Glutamatergic neuron (in vitro differentiated cells): ENCODE results near the gene COLEC11. TPM values are rescaled to one million over a fixed set of nuclear protein-coding genes. Genes with fewer than 3 reads are reported as not detected.

Experiments
- DNase-seq: peaks from one replicate; pipeline ENCODE4 v3.0.0; 2022
- H3K27ac Mint-ChIP-seq: one replicate; pipeline ENCODE4 v1.8.0; 2020; ENCODE audit warnings: mild to moderate bottlenecking, mixed read lengths, inconsistent platforms; ENCODE audit not compliant: unreplicated experiment
- H3K27me3 Mint-ChIP-seq: one replicate; pipeline ENCODE4 v1.8.0; 2020; ENCODE audit warnings: mild to moderate bottlenecking, moderate library complexity, mixed read lengths, inconsistent platforms; ENCODE audit not compliant: unreplicated experiment
- H3K36me3 Mint-ChIP-seq: one replicate; pipeline ENCODE4 v1.8.0; 2020; ENCODE audit warnings: mild to moderate bottlenecking, mixed read lengths, inconsistent platforms; ENCODE audit not compliant: unreplicated experiment
- H3K4me1 Mint-ChIP-seq: one replicate; pipeline ENCODE4 v1.8.0; 2020; ENCODE audit warnings: mild to moderate bottlenecking, low read depth, mixed read lengths, inconsistent platforms; ENCODE audit not compliant: unreplicated experiment
- H3K4me3 Mint-ChIP-seq: one replicate; pipeline ENCODE4 v1.8.0; 2020; ENCODE audit warnings: mild to moderate bottlenecking, mixed read lengths, inconsistent platforms; ENCODE audit not compliant: unreplicated experiment
- H3K9me3 Mint-ChIP-seq: one replicate; pipeline ENCODE4 v1.8.0; 2020; ENCODE audit warnings: mild to moderate bottlenecking, moderate library complexity, mixed read lengths, inconsistent platforms; ENCODE audit not compliant: unreplicated experiment
- total RNA-seq: library from RNA; stranded (reverse); fragmentation: NEBNext Ultra II Directional; extraction: Animal tissue kit (Norgen Biotek cat#: 25700); gene quantifications from one replicate; pipeline ENCODE4 v1.2.1, GENCODE V29; 2021; ENCODE audit not compliant: unreplicated experiment
- TF ChIP-seq, protein P1 (sequence below): fragments of 200-600 bp; sonication (generic); IDR thresholded peaks from one replicate; pipeline ENCODE4 v1.5.0; 2021; ENCODE audit not compliant: partially characterized antibody, unreplicated experiment

The COLEC11 gene
- total RNA-seq, 1 donor from 2014 or later, result not detected

- no peaks in the 10 kb centered on the region for H3K36me3 Mint-ChIP-seq
- H3K27ac Mint-ChIP-seq, result no peak overlapping the region
- no peaks in the 10 kb centered on the region for H3K27me3 Mint-ChIP-seq
These were observed 7.8 kb downstream of the COLEC11 start for GRCh38 chr2:3602553-3603339.

GRCh38 chr2:3603536-3604206 is 8.8 kb downstream of the COLEC11 start:
- DNase-seq, result no peak
- H3K27ac Mint-ChIP-seq, result no peak overlapping the region
- H3K4me3 Mint-ChIP-seq, result no peak overlapping the region
- no peaks in the 10 kb centered on the region for H3K36me3 Mint-ChIP-seq
- peaks cover 4% of the 10 kb centered on the region for H3K9me3 Mint-ChIP-seq
- no peaks in the 10 kb centered on the region for H3K4me1 Mint-ChIP-seq
- TF ChIP-seq, protein P1, sequence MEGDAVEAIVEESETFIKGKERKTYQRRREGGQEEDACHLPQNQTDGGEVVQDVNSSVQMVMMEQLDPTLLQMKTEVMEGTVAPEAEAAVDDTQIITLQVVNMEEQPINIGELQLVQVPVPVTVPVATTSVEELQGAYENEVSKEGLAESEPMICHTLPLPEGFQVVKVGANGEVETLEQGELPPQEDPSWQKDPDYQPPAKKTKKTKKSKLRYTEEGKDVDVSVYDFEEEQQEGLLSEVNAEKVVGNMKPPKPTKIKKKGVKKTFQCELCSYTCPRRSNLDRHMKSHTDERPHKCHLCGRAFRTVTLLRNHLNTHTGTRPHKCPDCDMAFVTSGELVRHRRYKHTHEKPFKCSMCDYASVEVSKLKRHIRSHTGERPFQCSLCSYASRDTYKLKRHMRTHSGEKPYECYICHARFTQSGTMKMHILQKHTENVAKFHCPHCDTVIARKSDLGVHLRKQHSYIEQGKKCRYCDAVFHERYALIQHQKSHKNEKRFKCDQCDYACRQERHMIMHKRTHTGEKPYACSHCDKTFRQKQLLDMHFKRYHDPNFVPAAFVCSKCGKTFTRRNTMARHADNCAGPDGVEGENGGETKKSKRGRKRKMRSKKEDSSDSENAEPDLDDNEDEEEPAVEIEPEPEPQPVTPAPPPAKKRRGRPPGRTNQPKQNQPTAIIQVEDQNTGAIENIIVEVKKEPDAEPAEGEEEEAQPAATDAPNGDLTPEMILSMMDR, result no peak
- no peaks in the 10 kb centered on the region for H3K27me3 Mint-ChIP-seq

More at GRCh38 chr2:3602553-3603339, 7.8 kb downstream of the COLEC11 start:
- no peak for DNase-seq
- peaks cover 4% of the 10 kb centered on the region for H3K9me3 Mint-ChIP-seq
- H3K4me3 Mint-ChIP-seq, result no peak overlapping the region
- no peaks in the 10 kb centered on the region for H3K4me1 Mint-ChIP-seq
- TF ChIP-seq, protein P1, result no peak

GRCh38 chr2:3604207-3604877 is 9.4 kb downstream of the COLEC11 start:
- TF ChIP-seq, protein P1, result no peak
- H3K36me3 Mint-ChIP-seq, result no peaks in the 10 kb centered on the region
- no peak overlapping the region for H3K4me3 Mint-ChIP-seq
- peaks cover 4% of the 10 kb centered on the region for H3K9me3 Mint-ChIP-seq
- H3K27ac Mint-ChIP-seq, result no peak overlapping the region
- peaks cover 3% of the 10 kb centered on the region for H3K4me1 Mint-ChIP-seq
- no peaks in the 10 kb centered on the region for H3K27me3 Mint-ChIP-seq
- DNase-seq, result no peak

GRCh38 chr2:3604991-3605961 is 10.4 kb downstream of the COLEC11 start:
- Mint-ChIP-seq H3K4me1 (peaks cover 3% of the 10 kb centered on the region), H3K9me3 (peaks cover 4% of the 10 kb centered on the region), H3K4me3 (no peak overlapping the region), H3K27ac (no peak overlapping the region), H3K36me3 (no peaks in the 10 kb centered on the region), H3K27me3 (no peaks in the 10 kb centered on the region)
- no peak for DNase-seq
- TF ChIP-seq, protein P1, result no peak
